Loucy (cell line): Measurements from ENCODE around the gene METRNL.

Experiments
- CTCF ChIP-seq: fragments of 200-600 bp; sonication (generic); conservative IDR thresholded peaks from 2 replicates; pipeline ENCODE4 v1.5.1; 2014; ENCODE audit warnings: mild to moderate bottlenecking, antibody characterized with exemption, low read length
- EZH2phosphoT487 ChIP-seq: fragments of 200-600 bp; IDR thresholded peaks from 2 replicates; pipeline ENCODE4 v1.6.1; 2018; ENCODE audit warnings: antibody characterized with exemption, mild to moderate bottlenecking, moderate library complexity, borderline replicate concordance

- TF ChIP-seq CTCF (no peak), EZH2phosphoT487 (no peak)
Observed at GRCh38 chr17:83088909-83089308, 9.5 kb downstream of the METRNL start.
